A549 (cell line): ENCODE results near the gene CTNND2.

Experiments
- ATOH8 ChIP-seq: fragments of 250-450 bp; sonication (Bioruptor Pico); IDR thresholded peaks from 2 replicates; pipeline ENCODE4 v1.5.0; 2020; ENCODE audit warnings: low read depth, mild to moderate bottlenecking, moderate library complexity
- CTCF ChIP-seq: fragments of >200 bp; sonication (Bioruptor Twin); formaldehyde crosslinking; IDR thresholded peaks from 3 replicates; pipeline ENCODE4 v1.5.1; 2016
- EP300 ChIP-seq, 2 experiments: fragments of >200 bp; sonication (Bioruptor Twin); formaldehyde crosslinking; IDR thresholded peaks; 2 replicates in 1 of 2; 3 replicates in 1 of 2; pipeline ENCODE4 v1.6.1; 2016 to 2017
- FOSL2 ChIP-seq, 2 experiments: fragments of 450-650 bp in 1 of 2; fragments of >200 bp in 1 of 2; sonication (Bioruptor Twin) in 1 of 2; formaldehyde crosslinking; IDR thresholded peaks; 2 replicates each; pipeline versions ENCODE4 v1.5.0 to v1.6.1; 2016 to 2020; ENCODE audit warnings: mild to moderate bottlenecking in 1 of 2, moderate library complexity in 1 of 2
- HMGXB4 ChIP-seq: fragments of 250-450 bp; sonication (Bioruptor Pico); IDR thresholded peaks from 2 replicates; pipeline ENCODE4 v1.5.0; 2021; ENCODE audit warnings: mild to moderate bottlenecking, moderate library complexity, borderline replicate concordance
- POLR2A ChIP-seq: IDR thresholded peaks from 2 replicates; pipeline ENCODE4 v1.6.1; 2012; ENCODE audit warnings: mild to moderate bottlenecking, low read length
- RCOR1 ChIP-seq: fragments of 150-350 bp; IDR thresholded peaks from 2 replicates; pipeline ENCODE4 v1.6.1; 2014; ENCODE audit warnings: antibody characterized with exemption, low read length, low read depth
- TP53 ChIP-seq: fragments of 250-450 bp; sonication (Bioruptor Pico); IDR thresholded peaks from 2 replicates; pipeline ENCODE4 v1.5.0; 2021; ENCODE audit warnings: mild to moderate bottlenecking, moderate library complexity
- USF2 ChIP-seq: fragments of 450-650 bp; IDR thresholded peaks from 2 replicates; pipeline ENCODE4 v1.6.1; 2014; ENCODE audit warnings: antibody characterized with exemption
- ZSCAN20 ChIP-seq: fragments of 250-450 bp; sonication (Bioruptor Pico); IDR thresholded peaks from 2 replicates; pipeline ENCODE4 v1.8.0; 2022; ENCODE audit warnings: mild to moderate bottlenecking, moderate library complexity
- TF ChIP-seq, protein P1 (sequence below): fragments of 150-350 bp; IDR thresholded peaks from 2 replicates; pipeline ENCODE4 v1.6.1; 2014; ENCODE audit warnings: low read depth, mild to moderate bottlenecking, low read length

DNA sequence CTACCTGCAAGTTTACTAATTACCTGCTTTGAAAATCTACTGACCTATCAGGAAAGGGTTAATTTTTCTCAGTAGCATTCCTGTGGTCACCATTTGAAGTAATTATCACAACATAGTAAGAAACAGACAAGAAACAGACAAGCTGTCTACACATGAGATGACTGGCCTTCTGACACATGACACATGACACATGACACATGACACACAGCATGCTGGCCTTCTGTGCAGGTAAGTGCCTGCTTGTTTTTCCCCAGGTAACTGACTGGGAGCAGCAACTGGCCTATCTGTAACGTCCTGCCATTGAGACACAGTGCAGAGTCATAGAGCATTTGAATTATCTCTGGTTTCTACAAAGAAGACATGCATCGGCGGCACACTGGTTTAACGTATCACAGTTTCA is 222.4 kb downstream of the CTNND2 start:
- TF ChIP-seq EP300 (IDR thresholded peaks at IDR 0.05) = no peak
- TF ChIP-seq USF2 = no peak
- TF ChIP-seq CTCF = no peak
- no peak for TF ChIP-seq HMGXB4
- no peak for TF ChIP-seq POLR2A
- no peak for TF ChIP-seq ZSCAN20
- TF ChIP-seq, protein P1, sequence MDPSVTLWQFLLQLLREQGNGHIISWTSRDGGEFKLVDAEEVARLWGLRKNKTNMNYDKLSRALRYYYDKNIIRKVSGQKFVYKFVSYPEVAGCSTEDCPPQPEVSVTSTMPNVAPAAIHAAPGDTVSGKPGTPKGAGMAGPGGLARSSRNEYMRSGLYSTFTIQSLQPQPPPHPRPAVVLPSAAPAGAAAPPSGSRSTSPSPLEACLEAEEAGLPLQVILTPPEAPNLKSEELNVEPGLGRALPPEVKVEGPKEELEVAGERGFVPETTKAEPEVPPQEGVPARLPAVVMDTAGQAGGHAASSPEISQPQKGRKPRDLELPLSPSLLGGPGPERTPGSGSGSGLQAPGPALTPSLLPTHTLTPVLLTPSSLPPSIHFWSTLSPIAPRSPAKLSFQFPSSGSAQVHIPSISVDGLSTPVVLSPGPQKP = no peak
- TF ChIP-seq FOSL2 (IDR thresholded peaks at IDR 0.05) = no peak
- TF ChIP-seq FOSL2 (CRISPR knock-in tag; IDR thresholded peaks at IDR 0.05) = no peak
- no peak for TF ChIP-seq ATOH8
- TF ChIP-seq RCOR1 = no peak
- no peak for TF ChIP-seq TP53
